Measurements from ENCODE around the gene SYT12. TPM values are rescaled to one million over a fixed set of nuclear protein-coding genes. Genes with fewer than 3 reads are reported as not detected.

SYT12 gene
- total and polyA plus RNA-seq, 2 donors from 2014 or later = 0.13 to 4.2 TPM

DNA sequence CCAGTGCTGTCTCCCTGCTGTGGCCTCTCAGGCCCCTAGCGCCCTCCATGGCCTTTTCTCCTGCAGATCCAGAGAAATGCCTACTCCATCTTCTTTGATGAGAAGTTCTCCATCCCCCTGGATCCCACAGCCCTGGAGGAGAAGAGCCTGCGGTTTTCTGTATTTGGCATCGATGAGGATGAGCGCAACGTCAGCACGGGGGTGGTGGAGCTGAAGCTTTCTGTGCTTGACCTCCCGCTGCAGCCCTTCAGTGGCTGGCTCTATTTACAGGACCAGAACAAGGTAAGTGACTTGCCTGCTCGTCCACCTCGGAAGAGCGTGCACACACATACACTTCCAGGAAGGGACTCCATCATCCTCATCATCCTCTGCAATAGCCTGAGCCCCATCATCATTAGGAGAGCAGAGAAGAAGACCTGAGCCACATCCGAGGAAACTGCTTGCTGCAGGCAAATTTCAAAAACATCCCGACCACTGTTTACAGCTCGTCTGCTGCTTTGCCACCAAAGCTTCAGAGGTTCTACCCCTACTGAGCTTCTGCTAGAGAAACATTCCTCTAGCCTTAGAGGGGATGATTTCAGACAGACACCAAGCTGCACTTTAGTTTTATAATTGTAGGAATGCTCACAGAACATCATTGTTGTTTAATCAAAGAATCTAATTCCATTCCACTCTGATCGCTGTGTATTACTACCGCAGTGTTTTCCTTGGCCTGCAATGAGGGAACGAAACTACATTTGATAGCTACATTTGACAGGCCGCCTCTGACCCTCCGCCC is 20.8 kb downstream of the SYT12 start:
- FAIRE-seq (no peak), DNase-seq (no peak)
- Histone ChIP-seq H3K27ac (ENCODE audit: low read depth in 2 of 2, low read length in 2 of 2) (no peak overlapping the region), H3K4me1 (ENCODE audit: control insufficient read depth in 2 of 3, insufficient read depth in 2 of 3, low read depth in 1 of 3, low read length in 3 of 3) (no peaks in the 10 kb centered on the region), H3K27me3 (ENCODE audit: control insufficient read depth, insufficient read depth, low read length) (no peaks in the 10 kb centered on the region), H3K4me3 (ENCODE audit: low read length in 3 of 3) (no peak overlapping the region), H3K9ac (ENCODE audit: low read length in 3 of 3) (no peak overlapping the region), H3K9me3 (ENCODE audit: control insufficient read depth in 2 of 3, insufficient read depth in 1 of 3, low read length in 3 of 3) (no peaks in the 10 kb centered on the region), H3K36me3 (ENCODE audit: control insufficient read depth in 2 of 3, insufficient read depth in 3 of 3, low read length in 3 of 3) (no peaks in the 10 kb centered on the region)
- TF ChIP-seq, protein P1, sequence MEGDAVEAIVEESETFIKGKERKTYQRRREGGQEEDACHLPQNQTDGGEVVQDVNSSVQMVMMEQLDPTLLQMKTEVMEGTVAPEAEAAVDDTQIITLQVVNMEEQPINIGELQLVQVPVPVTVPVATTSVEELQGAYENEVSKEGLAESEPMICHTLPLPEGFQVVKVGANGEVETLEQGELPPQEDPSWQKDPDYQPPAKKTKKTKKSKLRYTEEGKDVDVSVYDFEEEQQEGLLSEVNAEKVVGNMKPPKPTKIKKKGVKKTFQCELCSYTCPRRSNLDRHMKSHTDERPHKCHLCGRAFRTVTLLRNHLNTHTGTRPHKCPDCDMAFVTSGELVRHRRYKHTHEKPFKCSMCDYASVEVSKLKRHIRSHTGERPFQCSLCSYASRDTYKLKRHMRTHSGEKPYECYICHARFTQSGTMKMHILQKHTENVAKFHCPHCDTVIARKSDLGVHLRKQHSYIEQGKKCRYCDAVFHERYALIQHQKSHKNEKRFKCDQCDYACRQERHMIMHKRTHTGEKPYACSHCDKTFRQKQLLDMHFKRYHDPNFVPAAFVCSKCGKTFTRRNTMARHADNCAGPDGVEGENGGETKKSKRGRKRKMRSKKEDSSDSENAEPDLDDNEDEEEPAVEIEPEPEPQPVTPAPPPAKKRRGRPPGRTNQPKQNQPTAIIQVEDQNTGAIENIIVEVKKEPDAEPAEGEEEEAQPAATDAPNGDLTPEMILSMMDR (IDR thresholded peaks at IDR 0.05; ENCODE audit: borderline replicate concordance, extremely low read depth, insufficient read depth) = no peak
- intact Hi-C loops (cut with DNase I) = no loop called here

DNA sequence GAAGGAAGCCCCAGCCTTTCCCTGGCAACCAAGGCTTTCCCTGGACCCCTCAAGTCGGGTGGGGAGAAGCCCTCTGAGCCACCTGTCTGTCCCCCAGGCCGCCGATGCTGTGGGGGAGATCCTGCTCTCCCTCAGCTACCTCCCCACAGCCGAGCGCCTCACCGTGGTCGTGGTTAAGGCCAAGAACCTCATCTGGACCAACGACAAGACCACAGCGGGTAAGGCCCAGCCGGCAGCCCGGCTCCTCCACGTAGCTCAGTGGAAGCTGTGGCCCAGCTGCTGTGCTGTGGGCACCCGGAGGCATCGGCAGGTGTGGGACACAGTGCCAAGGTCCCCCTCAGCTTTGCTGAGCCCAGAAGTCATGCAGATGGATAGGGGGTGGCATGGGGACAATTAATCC is 21.6 kb downstream of the SYT12 start:
- H3K4me1 ChIP-seq (ENCODE audit: control insufficient read depth in 2 of 3, insufficient read depth in 2 of 3, low read depth in 1 of 3, low read length in 3 of 3) = no peaks in the 10 kb centered on the region
- TF ChIP-seq, protein P1 (IDR thresholded peaks at IDR 0.05; ENCODE audit: borderline replicate concordance, extremely low read depth, insufficient read depth) = no peak
- H3K27ac ChIP-seq (ENCODE audit: low read depth in 2 of 2, low read length in 2 of 2) = no peak overlapping the region
- H3K36me3 ChIP-seq (ENCODE audit: control insufficient read depth in 2 of 3, insufficient read depth in 3 of 3, low read length in 3 of 3) = no peaks in the 10 kb centered on the region
- no peaks in the 10 kb centered on the region for H3K9me3 ChIP-seq (ENCODE audit: control insufficient read depth in 2 of 3, insufficient read depth in 1 of 3, low read length in 3 of 3)
- no peak for DNase-seq
- no peak overlapping the region for H3K9ac ChIP-seq (ENCODE audit: low read length in 3 of 3)
- H3K4me3 ChIP-seq (ENCODE audit: low read length in 3 of 3) = no peak overlapping the region
- H3K27me3 ChIP-seq (ENCODE audit: control insufficient read depth, insufficient read depth, low read length) = no peaks in the 10 kb centered on the region
- FAIRE-seq = no peak
- intact Hi-C loops (cut with DNase I) = no loop called here

- FAIRE-seq (no peak), DNase-seq (no peak)
- TF ChIP-seq, protein P1 (IDR thresholded peaks at IDR 0.05; ENCODE audit: borderline replicate concordance, extremely low read depth, insufficient read depth) = no peak
- no peak overlapping the region for H3K4me3 ChIP-seq (ENCODE audit: low read length in 3 of 3)
- H3K27ac ChIP-seq (ENCODE audit: low read depth in 2 of 2, low read length in 2 of 2) = no peak overlapping the region
- no peaks in the 10 kb centered on the region for H3K4me1 ChIP-seq (ENCODE audit: control insufficient read depth in 2 of 3, insufficient read depth in 2 of 3, low read depth in 1 of 3, low read length in 3 of 3)
- no peak overlapping the region for H3K9ac ChIP-seq (ENCODE audit: low read length in 3 of 3)
- H3K27me3 ChIP-seq (ENCODE audit: control insufficient read depth, insufficient read depth, low read length) = no peaks in the 10 kb centered on the region
- intact Hi-C loops (cut with DNase I) = no loop called here
- no peaks in the 10 kb centered on the region for H3K9me3 ChIP-seq (ENCODE audit: control insufficient read depth in 2 of 3, insufficient read depth in 1 of 3, low read length in 3 of 3)
- H3K36me3 ChIP-seq (ENCODE audit: control insufficient read depth in 2 of 3, insufficient read depth in 3 of 3, low read length in 3 of 3) = no peaks in the 10 kb centered on the region
Measured at GRCh38 chr11:67045314-67045713, 22.4 kb downstream of the SYT12 start.
